Activated CD8-positive, alpha-beta memory T cell treated with anti-CD3 and anti-CD28 coated beads for 24 hours (primary cell): ENCODE results near the gene OR7G3.
A peak's percentile ranks its signal among the peaks of the same experiment; 100 is the strongest.

ENCODE experiments used
- DNase-seq: peaks from one replicate; pipeline ENCODE4 v3.0.0-alpha.2; 2020

OR7G3 gene

GRCh38 chr19:9126900-9127405 lies at the start of gene OR7G3:
OR7G3 (minus strand) TSS chr19:9126950; CDS start chr19:9126950, 0 bp downstream.
- no peak for DNase-seq

- DNase-seq: no peak
These were observed 48.6 kb upstream of the OR7G3 start for GRCh38 chr19:9175326-9175725.

GRCh38 chr19:9171393-9171991 lies 44.7 kb upstream of the OR7G3 start:
- DNase-seq: no peak

- DNase-seq: no peak
These were observed 40.1 kb upstream of the OR7G3 start for GRCh38 chr19:9166846-9167245.

- no peak for DNase-seq
These were observed 38.5 kb upstream of the OR7G3 start for GRCh38 chr19:9165261-9165660.

GRCh38 chr19:9161427-9161826 lies 34.7 kb upstream of the OR7G3 start:
- no peak for DNase-seq

GRCh38 chr19:9159891-9160290 lies 33.1 kb upstream of the OR7G3 start:
- DNase-seq: no peak

- no peak for DNase-seq
These were observed 29.6 kb upstream of the OR7G3 start for GRCh38 chr19:9156304-9156703.

- DNase-seq: no peak
These were observed 28.8 kb upstream of the OR7G3 start for GRCh38 chr19:9155591-9155990.

- no peak for DNase-seq
These were observed 24.6 kb upstream of the OR7G3 start for GRCh38 chr19:9151367-9151766.

- no peak for DNase-seq
These were observed 23.9 kb upstream of the OR7G3 start for GRCh38 chr19:9150650-9151049.

- no peak for DNase-seq
These were observed 23.2 kb upstream of the OR7G3 start for GRCh38 chr19:9149997-9150396.

GRCh38 chr19:9148697-9149096 lies 21.9 kb upstream of the OR7G3 start:
- no peak for DNase-seq

- DNase-seq: no peak
These were observed 20.1 kb upstream of the OR7G3 start for GRCh38 chr19:9146882-9147281.

- DNase-seq: no peak
These were observed 18.2 kb upstream of the OR7G3 start for GRCh38 chr19:9144920-9145319.

GRCh38 chr19:9140159-9140874 lies 13.6 kb upstream of the OR7G3 start, which contains the start of gene ZNF317:
ZNF317 (plus strand) TSS chr19:9140397; CDS start chr19:9156017, 15,620 bp downstream.
- DNase-seq: peak; percentile 93

- DNase-seq: no peak
These were observed 12.9 kb upstream of the OR7G3 start for GRCh38 chr19:9139609-9140158.

- no peak for DNase-seq
These were observed 5.7 kb upstream of the OR7G3 start for GRCh38 chr19:9132422-9132821.

GRCh38 chr19:9130965-9131364 lies 4.2 kb upstream of the OR7G3 start:
- DNase-seq: no peak

GRCh38 chr19:9128171-9128570 lies 1.4 kb upstream of the OR7G3 start:
- DNase-seq: no peak

GRCh38 chr19:9116547-9116946 lies 10.2 kb downstream of the OR7G3 start:
- no peak for DNase-seq

GRCh38 chr19:9115307-9115813 lies 11.4 kb downstream of the OR7G3 start, which contains the start of gene OR7G1:
OR7G1 (minus strand) TSS chr19:9115763; CDS start chr19:9115763, 0 bp downstream.
- no peak for DNase-seq

- DNase-seq: no peak
These were observed 16.8 kb downstream of the OR7G3 start for GRCh38 chr19:9109959-9110358.

- DNase-seq: no peak
These were observed 19.4 kb downstream of the OR7G3 start, which contains the start of gene OR7G2 for GRCh38 chr19:9107375-9107774. OR7G2 (minus strand) TSS chr19:9107475; CDS start chr19:9103243, 4,232 bp downstream.
